GM12873 (cell line): ENCODE measurements around the gene FOXO6.

Experiments used
- TF ChIP-seq, protein P1 (sequence below): IDR thresholded peaks from 2 replicates; pipeline ENCODE4 v1.5.1; 2012; ENCODE audit warnings: low read depth, mild to moderate bottlenecking, moderate library complexity, low read length, control low read depth; ENCODE audit not compliant: insufficient read depth; ENCODE audit errors: missing control alignments

The FOXO6 gene

GRCh38 chr1:41414716-41415306 is 53.6 kb downstream of the FOXO6 start:
- TF ChIP-seq, protein P1, sequence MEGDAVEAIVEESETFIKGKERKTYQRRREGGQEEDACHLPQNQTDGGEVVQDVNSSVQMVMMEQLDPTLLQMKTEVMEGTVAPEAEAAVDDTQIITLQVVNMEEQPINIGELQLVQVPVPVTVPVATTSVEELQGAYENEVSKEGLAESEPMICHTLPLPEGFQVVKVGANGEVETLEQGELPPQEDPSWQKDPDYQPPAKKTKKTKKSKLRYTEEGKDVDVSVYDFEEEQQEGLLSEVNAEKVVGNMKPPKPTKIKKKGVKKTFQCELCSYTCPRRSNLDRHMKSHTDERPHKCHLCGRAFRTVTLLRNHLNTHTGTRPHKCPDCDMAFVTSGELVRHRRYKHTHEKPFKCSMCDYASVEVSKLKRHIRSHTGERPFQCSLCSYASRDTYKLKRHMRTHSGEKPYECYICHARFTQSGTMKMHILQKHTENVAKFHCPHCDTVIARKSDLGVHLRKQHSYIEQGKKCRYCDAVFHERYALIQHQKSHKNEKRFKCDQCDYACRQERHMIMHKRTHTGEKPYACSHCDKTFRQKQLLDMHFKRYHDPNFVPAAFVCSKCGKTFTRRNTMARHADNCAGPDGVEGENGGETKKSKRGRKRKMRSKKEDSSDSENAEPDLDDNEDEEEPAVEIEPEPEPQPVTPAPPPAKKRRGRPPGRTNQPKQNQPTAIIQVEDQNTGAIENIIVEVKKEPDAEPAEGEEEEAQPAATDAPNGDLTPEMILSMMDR: no peak

- TF ChIP-seq, protein P1: no peak
Measured at GRCh38 chr1:41416081-41416480, 54.8 kb downstream of the FOXO6 start.

GRCh38 chr1:41416552-41417334 is 55.5 kb downstream of the FOXO6 start:
- TF ChIP-seq, protein P1: peak; percentile 98

DNA sequence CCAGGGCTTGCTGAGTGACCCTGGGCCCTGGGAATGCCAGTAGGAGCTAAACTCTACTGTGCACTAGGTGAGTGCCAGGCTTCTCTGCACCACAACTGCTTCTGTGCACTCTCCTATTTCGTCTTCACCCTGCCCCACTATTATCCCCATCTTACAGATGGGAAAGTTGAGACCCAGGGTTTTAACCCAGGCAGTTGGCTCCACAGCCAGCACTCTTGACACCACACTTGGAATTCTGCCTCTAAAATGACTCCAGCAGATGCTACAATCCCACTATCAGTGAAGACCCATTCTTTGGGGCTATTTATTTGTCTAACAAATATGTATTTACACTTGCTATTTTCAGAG is 56.1 kb downstream of the FOXO6 start:
- TF ChIP-seq, protein P1: no peak

DNA sequence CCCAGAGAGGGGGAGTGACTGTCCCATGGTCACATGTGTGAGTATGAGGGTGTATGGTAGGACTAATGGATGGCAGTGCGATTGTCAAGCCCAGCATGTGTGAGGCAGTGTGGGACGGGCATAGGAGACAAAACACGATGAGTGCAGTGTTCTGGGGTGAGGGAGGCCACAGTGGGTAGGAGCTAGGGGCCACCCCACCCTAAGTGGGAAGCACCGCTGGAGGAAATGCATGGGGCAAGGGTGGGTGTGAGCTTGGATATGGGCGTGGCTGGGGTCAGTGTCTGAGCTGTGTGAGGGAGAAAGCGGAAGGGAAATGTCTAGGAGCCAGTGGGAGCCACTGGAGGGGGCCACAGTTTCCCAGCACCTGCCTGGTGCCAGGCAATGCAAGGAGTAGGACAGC is 56.5 kb downstream of the FOXO6 start:
- TF ChIP-seq, protein P1: no peak

DNA sequence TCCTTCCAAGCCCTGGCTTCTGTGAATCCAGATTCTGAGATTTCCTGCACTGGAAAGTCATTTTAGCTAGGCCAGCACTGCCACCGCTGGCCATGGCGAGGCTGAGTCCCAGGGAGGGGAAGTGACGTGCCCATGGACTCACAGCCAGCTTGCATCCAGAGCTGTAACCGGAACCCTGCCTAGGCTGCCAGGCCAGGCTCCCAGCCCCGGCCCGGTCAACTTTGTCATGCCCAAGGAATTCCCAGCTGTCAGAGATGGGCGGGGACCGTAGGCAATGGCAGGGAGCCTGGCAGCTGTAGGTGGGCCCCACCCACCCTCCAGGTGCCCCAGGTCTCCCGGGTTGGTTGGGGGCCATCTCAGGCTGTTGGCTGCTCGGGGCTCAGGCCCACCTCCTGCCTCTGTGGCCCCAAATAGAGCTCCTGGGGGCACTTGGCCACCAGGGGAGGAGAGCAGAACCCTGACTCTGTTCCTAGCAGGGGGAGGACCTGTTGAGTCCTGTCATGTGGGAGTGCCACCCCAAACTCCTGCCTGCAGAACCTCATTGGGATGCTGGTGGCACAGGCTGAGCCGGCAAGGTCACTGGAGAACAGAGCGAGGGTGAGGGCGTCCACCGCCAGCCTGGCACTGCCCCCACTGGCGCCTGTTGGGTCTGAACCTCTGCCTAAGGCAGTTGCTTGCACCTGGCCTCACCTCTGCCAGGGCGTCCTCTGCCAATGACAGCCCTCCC is 57.8 kb downstream of the FOXO6 start:
- TF ChIP-seq, protein P1: no peak

DNA sequence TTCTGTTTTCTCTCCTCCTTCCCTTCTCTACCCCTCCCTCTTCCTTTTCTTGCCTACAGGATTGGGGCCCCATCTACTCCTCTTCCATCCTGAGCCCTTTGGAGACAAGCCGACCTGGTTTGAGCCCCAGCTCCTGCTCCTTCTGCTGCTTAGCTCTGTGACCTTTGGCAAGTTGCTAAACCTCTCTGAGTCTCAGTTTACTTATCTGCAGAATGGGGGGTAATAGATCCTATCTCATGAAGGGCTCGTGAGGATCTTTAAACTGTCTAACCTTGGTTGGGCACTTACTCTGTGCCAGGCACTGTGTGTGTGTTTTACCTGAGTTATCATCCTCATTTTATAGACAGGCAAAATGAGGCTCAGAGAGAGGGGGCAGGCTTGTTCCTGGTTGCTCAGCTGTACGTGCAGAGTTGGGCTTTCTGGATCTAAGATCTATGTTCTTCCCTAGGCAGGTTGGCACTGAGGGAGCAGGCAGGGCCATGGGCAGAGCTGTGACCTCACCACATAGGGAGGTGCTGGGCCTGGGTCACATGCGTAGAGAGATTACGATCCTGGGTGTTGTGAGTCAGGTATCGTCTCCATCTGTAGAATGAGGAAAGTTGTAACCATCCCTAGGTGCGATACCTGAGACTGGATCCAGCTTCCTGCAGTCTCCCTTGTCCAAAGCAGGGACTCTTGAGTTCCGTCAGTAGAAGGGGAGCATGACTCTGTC is 58.5 kb downstream of the FOXO6 start:
- TF ChIP-seq, protein P1: no peak
